ENCODE measurements around the gene EYA2.

Gene EYA2

DNA sequence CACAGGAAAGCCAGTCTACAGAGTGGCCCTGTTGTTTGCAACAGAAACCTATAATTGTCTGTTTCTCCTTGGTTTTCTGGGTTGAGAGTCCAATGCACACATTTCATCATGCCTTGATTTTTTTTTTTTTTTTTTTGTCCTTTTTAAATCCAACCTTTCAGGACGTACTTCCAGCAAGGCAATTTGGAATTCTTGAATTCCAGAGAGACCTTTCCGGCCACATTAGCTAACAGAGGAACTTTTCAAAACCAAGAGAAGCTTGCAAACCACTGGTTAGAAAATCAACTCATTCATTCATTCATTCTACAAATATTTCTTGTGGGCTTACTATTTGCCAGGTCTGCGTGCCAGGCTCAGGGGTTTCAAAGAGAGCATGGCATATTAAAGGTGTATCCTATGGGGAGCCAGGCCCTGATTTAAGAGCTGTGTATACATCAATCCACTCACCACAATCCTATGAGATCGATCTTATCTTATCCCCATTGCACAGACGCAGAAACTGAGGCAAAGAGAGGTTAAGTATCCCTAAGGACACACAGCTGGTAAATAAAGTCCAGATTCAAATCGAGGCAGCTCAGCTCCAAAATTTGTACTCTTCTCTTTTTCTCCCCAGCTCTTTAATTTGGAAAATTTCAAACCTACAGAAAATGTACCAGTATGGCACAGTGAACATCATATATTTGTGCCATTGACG lies 43.0 kb downstream of the EYA2 start:
- no peak for TF ChIP-seq GLIS3 (CRISPR knock-in tag; IDR thresholded peaks at IDR 0.05)
- no peak for TF ChIP-seq PATZ1 (CRISPR knock-in tag; IDR thresholded peaks at IDR 0.05; ENCODE audit: borderline replicate concordance)
- TF ChIP-seq OSR1 (CRISPR knock-in tag; IDR thresholded peaks at IDR 0.05), result no peak
- TF ChIP-seq ZFP30 (CRISPR knock-in tag; IDR thresholded peaks at IDR 0.05), result no peak
- no peak for TF ChIP-seq CREB5 (CRISPR knock-in tag; IDR thresholded peaks at IDR 0.05; ENCODE audit: low read depth)
- TF ChIP-seq, protein P1, sequence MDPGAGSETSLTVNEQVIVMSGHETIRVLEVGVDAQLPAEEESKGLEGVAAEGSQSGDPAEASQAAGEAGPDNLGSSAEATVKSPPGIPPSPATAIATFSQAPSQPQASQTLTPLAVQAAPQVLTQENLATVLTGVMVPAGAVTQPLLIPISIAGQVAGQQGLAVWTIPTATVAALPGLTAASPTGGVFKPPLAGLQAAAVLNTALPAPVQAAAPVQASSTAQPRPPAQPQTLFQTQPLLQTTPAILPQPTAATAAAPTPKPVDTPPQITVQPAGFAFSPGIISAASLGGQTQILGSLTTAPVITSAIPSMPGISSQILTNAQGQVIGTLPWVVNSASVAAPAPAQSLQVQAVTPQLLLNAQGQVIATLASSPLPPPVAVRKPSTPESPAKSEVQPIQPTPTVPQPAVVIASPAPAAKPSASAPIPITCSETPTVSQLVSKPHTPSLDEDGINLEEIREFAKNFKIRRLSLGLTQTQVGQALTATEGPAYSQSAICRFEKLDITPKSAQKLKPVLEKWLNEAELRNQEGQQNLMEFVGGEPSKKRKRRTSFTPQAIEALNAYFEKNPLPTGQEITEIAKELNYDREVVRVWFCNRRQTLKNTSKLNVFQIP (CRISPR knock-in tag; IDR thresholded peaks at IDR 0.05; ENCODE audit: borderline replicate concordance, low read depth), result no peak
- no peak for TF ChIP-seq CSDC2 (CRISPR knock-in tag; IDR thresholded peaks at IDR 0.05)
- no peak for TF ChIP-seq ZNF70 (CRISPR knock-in tag; IDR thresholded peaks at IDR 0.05)
- TF ChIP-seq SNAI2 (CRISPR knock-in tag; IDR thresholded peaks at IDR 0.05), result no peak
- TF ChIP-seq TCF4 (CRISPR knock-in tag; IDR thresholded peaks at IDR 0.05; ENCODE audit: borderline replicate concordance), result no peak
- no peak for TF ChIP-seq ZNF8 (CRISPR knock-in tag; IDR thresholded peaks at IDR 0.05)
- TF ChIP-seq ZC3H10 (CRISPR knock-in tag; IDR thresholded peaks at IDR 0.05), result no peak
- no peak for TF ChIP-seq PPARA (CRISPR knock-in tag; IDR thresholded peaks at IDR 0.05; ENCODE audit: borderline replicate concordance)
- TF ChIP-seq ARNTL (CRISPR knock-in tag; IDR thresholded peaks at IDR 0.05; ENCODE audit: borderline replicate concordance, low read depth), result no peak
- TF ChIP-seq, protein P2, sequence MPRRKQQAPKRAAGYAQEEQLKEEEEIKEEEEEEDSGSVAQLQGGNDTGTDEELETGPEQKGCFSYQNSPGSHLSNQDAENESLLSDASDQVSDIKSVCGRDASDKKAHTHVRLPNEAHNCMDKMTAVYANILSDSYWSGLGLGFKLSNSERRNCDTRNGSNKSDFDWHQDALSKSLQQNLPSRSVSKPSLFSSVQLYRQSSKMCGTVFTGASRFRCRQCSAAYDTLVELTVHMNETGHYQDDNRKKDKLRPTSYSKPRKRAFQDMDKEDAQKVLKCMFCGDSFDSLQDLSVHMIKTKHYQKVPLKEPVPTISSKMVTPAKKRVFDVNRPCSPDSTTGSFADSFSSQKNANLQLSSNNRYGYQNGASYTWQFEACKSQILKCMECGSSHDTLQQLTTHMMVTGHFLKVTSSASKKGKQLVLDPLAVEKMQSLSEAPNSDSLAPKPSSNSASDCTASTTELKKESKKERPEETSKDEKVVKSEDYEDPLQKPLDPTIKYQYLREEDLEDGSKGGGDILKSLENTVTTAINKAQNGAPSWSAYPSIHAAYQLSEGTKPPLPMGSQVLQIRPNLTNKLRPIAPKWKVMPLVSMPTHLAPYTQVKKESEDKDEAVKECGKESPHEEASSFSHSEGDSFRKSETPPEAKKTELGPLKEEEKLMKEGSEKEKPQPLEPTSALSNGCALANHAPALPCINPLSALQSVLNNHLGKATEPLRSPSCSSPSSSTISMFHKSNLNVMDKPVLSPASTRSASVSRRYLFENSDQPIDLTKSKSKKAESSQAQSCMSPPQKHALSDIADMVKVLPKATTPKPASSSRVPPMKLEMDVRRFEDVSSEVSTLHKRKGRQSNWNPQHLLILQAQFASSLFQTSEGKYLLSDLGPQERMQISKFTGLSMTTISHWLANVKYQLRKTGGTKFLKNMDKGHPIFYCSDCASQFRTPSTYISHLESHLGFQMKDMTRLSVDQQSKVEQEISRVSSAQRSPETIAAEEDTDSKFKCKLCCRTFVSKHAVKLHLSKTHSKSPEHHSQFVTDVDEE (CRISPR knock-in tag; IDR thresholded peaks at IDR 0.05), result no peak
- no peak for TF ChIP-seq ISL1 (CRISPR knock-in tag; IDR thresholded peaks at IDR 0.05)
- TF ChIP-seq, protein P3, sequence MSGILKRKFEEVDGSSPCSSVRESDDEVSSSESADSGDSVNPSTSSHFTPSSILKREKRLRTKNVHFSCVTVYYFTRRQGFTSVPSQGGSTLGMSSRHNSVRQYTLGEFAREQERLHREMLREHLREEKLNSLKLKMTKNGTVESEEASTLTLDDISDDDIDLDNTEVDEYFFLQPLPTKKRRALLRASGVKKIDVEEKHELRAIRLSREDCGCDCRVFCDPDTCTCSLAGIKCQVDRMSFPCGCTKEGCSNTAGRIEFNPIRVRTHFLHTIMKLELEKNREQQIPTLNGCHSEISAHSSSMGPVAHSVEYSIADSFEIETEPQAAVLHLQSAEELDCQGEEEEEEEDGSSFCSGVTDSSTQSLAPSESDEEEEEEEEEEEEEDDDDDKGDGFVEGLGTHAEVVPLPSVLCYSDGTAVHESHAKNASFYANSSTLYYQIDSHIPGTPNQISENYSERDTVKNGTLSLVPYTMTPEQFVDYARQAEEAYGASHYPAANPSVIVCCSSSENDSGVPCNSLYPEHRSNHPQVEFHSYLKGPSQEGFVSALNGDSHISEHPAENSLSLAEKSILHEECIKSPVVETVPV (CRISPR knock-in tag; IDR thresholded peaks at IDR 0.05), result no peak
- no peak for TF ChIP-seq TOX (CRISPR knock-in tag; IDR thresholded peaks at IDR 0.05; ENCODE audit: borderline replicate concordance)
- no peak for TF ChIP-seq BACH2 (CRISPR knock-in tag; IDR thresholded peaks at IDR 0.05; ENCODE audit: borderline replicate concordance)
- no peak for TF ChIP-seq ZNF565 (CRISPR knock-in tag; conservative IDR thresholded peaks at IDR 0.05; ENCODE audit: low read depth)
- no peak for ATAC-seq

- ATAC-seq, result no peak
- TF ChIP-seq ZFP3 (CRISPR knock-in tag; IDR thresholded peaks at IDR 0.05) (no peak), OSR1 (CRISPR knock-in tag; IDR thresholded peaks at IDR 0.05) (no peak), CSDC2 (CRISPR knock-in tag; IDR thresholded peaks at IDR 0.05) (no peak), ZFP30 (CRISPR knock-in tag; IDR thresholded peaks at IDR 0.05) (no peak), RARB (CRISPR knock-in tag; IDR thresholded peaks at IDR 0.05) (no peak), ZNF70 (CRISPR knock-in tag; IDR thresholded peaks at IDR 0.05) (no peak), ARNTL (CRISPR knock-in tag; IDR thresholded peaks at IDR 0.05; ENCODE audit: borderline replicate concordance, low read depth) (no peak), BACH2 (CRISPR knock-in tag; IDR thresholded peaks at IDR 0.05; ENCODE audit: borderline replicate concordance) (no peak), TCF4 (CRISPR knock-in tag; IDR thresholded peaks at IDR 0.05; ENCODE audit: borderline replicate concordance) (no peak), GLIS3 (CRISPR knock-in tag; IDR thresholded peaks at IDR 0.05) (no peak)
- TF ChIP-seq, protein P3 (CRISPR knock-in tag; IDR thresholded peaks at IDR 0.05), result no peak
- TF ChIP-seq, protein P2 (CRISPR knock-in tag; IDR thresholded peaks at IDR 0.05), result no peak
- TF ChIP-seq, protein P1 (CRISPR knock-in tag; IDR thresholded peaks at IDR 0.05; ENCODE audit: borderline replicate concordance, low read depth), result no peak
Observed at GRCh38 chr20:46938434-46938833, 43.8 kb downstream of the EYA2 start.

Data from SK-N-SH treated with all-trans-retinoic acid at 6 μM for 48 hours (cell line).